GM18499 (cell line): ENCODE data around the gene ITPK1.

Source experiments
- ATAC-seq: cut with Tn5 transposase; IDR thresholded peaks from one replicate; pipeline ENCODE4 v1.9.1; 2021; ENCODE audit warnings: moderate number of reproducible peaks; ENCODE audit not compliant: insufficient read depth, unreplicated experiment

Gene ITPK1

DNA sequence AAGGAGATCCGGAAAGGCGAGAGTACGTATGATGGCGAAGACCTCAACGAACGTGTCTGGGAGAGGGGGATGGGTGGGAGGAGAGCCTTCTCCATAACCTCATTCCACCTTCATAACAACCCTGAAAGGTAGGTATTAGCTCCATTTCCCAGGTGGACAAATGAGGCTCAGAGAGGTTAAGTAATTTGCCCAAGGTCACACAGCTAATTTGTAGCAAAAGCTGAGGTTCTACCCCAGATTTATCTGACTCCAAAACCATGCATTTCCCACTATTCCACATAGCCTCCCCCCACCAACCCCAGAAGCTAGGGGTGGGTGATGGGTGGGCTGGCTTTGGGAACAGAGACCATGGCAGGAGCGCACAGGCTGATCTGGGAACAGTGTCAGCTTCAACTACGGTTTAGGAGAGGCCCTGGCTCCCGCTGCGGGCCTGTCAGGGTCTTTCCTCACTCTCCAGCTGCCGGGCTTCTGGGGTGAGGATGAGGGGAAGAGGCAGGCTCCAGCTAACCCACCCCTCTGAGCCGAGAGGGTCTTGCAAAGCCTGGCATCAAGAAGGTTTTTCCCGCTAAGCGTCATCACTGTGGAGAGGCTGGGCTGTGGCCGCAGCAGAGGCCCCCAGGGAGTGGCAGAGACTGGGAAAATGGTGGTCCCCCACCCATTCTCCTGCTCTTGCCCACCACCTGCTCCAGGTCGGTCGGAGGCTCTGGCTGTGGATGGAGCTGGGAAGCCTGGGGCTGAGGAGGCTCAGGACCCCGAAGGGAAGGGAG lies 183.9 kb downstream of the ITPK1 start:
- ATAC-seq: no peak

DNA sequence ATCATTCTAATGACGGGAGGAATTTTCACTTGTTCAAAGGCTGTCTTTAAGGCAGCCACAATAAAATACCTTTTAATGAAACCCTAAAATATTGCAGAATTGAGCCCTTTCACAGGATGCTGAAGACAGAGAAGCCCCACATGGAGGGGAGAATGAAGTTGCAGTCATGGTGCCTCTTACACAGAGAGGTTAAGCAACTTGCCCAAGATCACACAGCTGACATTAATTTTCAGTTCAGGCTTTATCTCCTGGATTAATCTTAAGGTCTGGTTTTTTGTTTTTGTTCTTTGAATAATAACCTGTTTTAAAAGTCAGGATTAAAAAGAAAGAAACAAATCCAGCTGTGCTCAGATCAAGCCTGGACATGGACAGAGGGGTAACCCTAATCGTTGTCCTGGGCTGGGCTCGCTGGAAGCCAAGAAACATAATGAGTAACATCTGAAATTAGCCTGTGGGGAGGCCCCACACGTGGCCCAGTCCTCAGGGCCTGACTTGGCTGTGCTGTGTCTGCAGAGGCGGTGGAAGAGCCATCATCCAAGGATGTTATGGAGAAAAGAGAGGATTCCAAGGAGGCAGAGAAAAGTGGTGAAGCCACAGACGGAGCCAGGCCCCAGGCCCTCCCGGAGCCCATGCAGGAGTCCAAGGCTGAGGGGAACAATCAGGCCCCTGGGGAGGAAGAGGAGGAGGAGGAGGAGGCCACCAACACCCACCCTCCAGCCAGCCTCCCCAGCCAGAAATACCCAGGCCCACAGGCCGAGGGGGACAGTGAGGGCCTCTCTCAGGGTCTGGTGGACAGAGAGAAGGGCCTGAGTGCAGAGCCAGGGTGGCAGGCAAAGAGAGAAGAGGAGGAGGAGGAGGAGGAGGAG lies 184.8 kb downstream of the ITPK1 start:
- no peak for ATAC-seq

- ATAC-seq: no peak
Observed at GRCh38 chr14:92929689-92930608, 185.8 kb downstream of the ITPK1 start.

DNA sequence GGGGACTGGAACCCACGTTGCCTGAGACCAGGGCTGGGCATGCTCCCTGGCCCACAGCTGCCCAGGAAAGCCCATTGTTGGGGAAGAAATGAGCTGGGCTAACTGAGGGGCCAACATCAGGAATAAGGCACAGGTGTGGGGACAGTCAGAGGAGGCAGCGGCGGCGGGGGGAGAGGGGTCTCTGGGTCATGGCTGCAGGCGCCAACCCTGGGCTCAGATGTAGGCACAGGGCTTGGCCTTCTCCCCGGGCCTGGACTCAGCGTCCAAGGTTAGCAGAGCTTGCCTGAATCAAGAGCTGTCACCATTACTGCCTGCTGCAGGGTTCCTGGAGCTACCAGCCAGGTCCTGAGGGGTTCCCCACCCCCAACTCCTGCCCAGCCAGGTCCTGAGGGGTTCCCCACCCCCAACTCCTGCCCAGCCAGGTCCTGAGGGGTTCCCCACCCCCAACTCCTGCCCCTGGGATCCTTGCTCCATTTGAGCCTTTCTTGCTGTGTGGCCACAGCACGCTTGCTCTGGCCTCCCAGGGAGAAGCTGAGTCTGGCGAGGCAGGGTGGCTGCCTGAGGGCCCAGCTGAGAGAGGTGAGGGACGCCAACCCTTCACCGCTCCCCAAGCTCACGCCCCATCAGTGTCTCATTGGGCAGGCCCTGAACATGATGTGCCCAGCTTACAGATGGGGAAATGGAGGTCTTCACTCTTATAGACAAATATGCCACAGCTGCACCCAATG lies 186.6 kb downstream of the ITPK1 start:
- ATAC-seq: no peak

GRCh38 chr14:92928258-92928629 lies 187.5 kb downstream of the ITPK1 start:
- ATAC-seq: no peak

GRCh38 chr14:92927349-92928257 lies 188.1 kb downstream of the ITPK1 start:
- no peak for ATAC-seq

- no peak for ATAC-seq
Observed at GRCh38 chr14:92926931-92927330, 188.8 kb downstream of the ITPK1 start.

GRCh38 chr14:92926180-92926845 lies 189.4 kb downstream of the ITPK1 start:
- ATAC-seq: no peak

DNA sequence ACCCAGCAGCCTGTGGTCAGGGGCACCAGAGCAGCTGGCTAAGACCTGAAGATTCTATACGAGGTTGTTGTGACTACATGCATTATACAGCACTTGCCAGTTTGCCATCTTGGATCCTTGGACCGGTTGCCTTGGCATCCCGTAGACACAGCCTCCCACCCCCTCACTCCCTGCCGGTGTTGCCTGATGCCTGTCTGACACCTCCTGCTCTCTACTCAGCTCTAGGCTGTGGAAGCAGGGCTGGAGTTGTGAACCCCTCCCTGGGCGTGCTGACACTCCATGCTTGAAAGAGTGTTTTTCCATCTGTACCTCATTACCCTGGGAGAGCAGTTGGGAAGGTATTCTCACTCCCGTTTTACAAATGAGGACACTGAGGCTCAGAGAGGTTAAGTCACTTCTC lies 190.3 kb downstream of the ITPK1 start:
- ATAC-seq: no peak

- no peak for ATAC-seq
Observed at GRCh38 chr14:92924247-92924646, 191.5 kb downstream of the ITPK1 start.

GRCh38 chr14:92923744-92924103 lies 192.0 kb downstream of the ITPK1 start:
- no peak for ATAC-seq

GRCh38 chr14:92922883-92923743 lies 192.6 kb downstream of the ITPK1 start, which contains the start of gene CHGA:
Gene CHGA, plus strand, starts transcription at chr14:92923150. Its CDS starts 210 bp downstream, at chr14:92923360.
- ATAC-seq: no peak

- no peak for ATAC-seq
Observed at GRCh38 chr14:92922155-92922735, 193.5 kb downstream of the ITPK1 start.

DNA sequence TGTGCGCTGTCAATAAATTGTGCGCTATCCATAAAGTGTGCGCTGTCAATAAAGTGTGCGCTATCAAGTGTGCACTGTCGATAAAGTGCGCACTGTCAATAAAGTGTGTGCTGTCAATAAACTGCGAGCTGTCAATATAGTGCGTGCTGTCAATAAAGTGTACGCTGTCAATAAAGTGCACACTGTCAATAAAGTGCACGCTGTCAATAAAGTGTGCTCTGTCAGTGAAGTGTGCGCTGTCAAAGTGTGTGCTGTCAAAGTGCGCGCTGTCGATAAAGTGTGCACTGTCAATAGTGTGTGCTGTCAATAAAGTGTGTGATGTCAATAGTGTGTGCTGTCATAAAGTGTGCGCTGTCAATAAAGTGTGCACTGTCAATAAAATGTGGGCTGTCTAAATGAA lies 195.7 kb downstream of the ITPK1 start:
- no peak for ATAC-seq

DNA sequence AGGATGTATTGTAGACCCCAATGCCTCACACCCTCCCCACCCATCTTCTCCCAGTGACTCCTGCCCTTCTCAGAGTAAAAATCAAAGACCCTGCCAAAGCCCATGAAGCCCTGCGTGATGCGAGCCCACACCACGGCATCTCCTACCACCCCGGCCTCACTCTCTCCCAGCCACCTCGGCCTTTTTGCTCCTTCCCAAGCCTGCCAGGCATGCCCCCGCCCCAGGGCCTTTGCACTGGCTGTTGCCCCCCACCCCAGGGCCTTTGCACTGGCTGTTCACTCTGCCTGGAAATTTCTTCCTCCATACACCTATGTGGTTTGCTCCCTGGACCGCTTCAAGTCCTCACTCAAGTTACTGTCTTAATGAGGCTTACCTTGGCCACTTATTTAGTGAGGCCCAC lies 197.8 kb downstream of the ITPK1 start:
- no peak for ATAC-seq

DNA sequence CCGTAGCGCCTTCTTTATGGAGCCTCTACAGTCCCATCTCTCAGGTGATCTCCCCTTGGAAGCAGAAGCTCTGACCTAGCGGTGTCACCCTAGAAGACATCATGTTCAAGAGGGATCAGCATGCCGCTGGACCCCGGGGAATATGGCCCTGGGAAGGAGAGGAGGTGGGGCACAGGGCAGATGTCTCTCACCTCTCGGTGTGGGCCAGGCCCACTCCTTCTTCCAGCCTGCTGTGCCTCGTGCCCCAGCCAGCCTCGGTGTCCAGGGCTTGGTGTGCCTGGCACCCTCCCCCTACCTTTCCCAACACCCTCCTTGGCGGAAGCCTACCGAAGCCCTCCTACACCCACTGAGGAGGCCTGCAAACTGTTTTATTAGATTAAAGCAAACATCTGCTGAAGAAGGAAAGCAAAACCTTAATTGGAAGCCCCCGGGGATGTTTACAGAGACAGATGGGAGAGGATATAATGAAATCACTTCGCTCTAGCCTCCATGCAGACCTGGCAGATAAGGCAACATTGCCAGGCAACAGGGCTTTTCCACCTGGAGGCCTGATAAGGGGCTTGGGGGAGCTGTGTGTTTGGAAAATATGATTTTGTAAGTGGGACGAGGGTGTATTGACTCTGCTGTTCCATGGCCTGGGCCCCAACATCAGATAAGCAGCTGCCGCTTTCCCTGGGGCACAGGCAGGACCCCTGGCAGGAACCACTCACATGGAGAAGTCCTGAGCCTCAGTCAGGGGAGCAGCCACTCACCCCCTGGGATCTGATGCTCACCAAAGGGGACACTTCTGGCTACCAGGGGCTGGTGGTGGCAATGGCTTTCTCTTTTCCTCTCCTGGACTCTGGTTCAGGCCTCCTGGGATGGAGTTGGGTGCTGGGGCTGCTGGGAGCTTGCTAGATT lies 198.4 kb downstream of the ITPK1 start:
- ATAC-seq: no peak
